NOMO-1 treated with dmso at 0.1 percent for 144 hours (cell line): ENCODE data around the gene ITPRIP.

ENCODE experiments used
- DNase-seq: peaks from one replicate; lab custom pipeline; 2025; ENCODE audit not compliant: unreplicated experiment; lab: John Stamatoyannopoulos, UW

Gene ITPRIP

DNA sequence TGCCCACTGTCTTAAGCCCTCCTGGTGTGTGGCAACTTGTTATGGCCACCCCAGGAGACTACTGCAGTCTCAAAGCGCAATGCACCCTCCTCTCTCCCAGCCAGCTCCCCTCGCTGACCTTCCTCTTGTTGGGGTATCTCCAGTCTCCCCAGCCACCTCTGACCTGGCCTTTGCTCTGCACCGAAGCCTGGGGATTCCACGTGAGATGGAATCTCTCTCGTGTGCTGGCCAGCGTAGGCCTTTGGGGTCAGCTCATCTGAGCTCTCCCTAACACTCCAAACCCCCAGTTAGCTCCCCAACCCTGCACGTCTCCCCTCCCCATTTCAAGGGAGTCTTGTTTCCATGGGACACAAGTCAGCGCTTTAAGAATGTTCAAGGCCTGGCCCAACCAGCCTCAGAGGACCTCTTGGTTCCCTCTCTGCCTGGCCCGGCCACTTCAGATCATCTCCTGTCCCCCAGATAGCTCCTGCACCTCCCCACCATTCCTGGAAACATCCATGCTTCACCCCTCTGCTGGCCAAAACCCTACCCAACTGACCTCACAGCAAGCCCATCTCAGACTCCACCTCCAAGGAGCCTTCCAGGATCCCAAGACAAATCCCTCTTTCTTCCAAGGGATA, 11.2 kb downstream of the ITPRIP start:
- DNase-seq, result no peak

DNA sequence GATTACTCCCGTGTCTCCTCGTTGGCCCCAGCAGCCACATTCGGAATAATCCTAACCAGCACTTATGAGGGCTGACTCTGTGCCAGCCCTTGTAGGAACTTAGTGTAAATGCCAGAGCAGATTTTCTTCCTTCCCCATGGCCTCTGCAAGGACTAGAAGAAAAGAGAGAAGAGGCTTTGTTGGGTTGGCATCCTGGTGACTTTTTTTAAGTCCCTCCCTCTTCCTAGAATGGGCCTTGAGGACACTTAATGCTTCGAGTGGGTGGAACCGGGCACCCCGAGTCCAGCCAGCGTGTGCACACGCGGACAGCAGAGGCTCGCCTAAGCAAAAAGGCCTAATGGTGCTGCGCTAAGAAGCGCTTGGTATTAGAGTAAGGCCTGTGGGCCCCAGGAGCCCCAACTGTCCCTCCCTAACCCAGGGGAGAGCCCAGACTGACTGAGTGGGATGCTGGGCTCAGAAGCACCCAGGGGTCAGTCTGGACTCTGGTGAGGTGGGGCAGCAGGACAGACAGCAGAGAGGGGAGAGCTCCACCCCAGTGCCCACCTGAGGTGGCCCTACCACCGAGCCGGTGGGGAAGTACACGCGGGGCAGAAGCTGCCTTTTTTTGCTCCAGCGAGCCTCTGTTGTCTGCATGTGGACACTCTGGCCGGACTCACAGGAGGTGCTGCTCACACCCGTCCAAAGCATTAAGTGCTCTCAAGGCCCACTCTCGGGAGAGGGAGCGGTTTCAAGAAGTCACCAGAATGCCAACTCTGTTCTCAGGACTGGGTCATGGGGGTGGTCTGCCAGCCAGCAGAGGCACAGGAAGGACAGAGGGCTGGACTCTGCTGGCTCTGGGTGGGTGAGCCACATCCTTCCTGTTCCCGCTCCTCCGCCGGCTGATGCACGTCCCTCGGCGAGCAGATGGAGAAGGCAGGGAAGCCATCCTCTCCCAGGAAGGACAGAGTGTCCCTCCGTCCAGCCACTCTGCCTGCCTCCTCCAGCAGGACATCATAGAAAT, 12.5 kb downstream of the ITPRIP start:
- no peak for DNase-seq

DNA sequence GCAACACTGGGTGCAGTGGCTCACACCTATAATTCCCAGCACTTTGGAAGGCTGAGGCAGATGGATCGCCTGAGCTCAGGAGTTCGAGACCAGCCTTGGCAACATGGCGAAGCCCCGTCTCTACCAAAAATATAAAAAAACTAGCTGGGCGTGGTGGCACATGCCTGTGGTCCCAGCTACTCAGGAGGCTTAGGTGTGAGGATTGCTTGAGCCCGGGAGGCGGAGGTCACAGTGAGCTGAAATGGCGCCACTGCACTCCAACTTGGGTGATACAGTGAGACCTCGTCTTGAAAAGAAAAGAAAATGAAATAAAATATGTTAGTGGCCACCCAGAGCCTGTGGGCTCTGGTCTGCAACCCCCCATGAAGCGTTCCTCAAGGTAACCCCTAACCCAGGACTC, 13.3 kb downstream of the ITPRIP start:
- DNase-seq, result no peak

DNA sequence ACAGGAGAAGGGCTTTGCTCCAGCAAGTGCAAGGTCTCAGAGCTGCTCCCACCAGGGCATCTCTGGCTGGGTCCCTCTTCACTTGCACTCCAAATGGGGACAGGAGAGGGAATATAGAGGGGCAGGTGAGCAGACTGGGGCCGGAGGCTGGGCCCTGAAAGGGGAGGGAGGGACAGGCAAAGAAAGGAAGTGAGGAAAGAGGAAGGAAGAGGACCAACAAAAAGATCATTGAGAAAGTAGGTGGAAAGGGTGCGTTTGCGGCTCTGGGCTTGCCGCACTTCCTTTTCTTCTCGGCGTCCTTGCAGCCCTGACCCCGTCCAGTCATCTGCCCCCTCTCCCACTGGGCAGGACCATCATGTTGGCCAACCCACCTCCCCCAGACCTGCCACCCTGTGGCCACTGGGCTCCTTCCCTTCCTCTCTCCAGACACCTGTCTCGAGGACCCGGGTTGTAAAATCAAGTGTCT, 14.0 kb downstream of the ITPRIP start:
- DNase-seq, result peak; percentile 88

DNA sequence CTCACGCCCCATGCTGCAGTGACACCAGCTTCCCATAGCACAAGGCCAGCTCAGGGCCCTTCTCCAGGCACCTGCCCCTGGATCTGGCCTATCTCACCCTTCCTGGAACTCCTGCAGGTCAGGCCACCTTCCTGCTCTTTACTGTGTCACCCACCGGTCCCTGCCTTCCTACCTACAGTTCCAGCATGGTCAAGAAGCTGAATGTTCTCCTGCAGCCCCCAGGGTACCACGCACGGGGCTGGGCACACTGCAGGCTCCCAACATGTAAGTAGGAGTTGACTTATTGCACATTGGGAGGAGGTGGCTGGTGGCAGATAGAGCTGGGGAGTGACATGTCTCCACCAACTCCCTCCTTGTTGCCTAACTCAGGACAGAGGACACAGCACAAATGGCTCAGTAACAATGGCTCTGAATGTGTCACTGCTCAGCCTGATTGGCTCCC, 14.5 kb downstream of the ITPRIP start:
- no peak for DNase-seq

DNA sequence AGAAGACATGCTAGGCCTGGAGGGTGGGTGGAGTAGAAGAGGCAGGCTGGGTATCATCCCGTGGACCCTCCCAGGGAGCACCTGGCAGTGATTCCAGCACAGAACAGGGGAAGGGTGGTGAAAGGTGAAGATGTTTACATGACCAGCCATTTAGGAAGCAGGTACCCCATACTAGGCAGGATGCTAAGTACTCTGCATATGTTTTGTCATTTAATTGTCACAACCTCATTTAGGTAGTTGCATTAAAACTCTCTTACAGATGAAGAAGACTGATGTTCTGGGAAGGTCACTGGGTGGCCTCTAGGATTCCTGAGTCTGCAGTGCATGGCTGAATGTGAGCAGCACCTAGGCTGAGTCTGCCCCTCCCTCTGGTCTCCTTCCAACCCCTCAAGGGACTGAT, 15.2 kb downstream of the ITPRIP start:
- no peak for DNase-seq

DNA sequence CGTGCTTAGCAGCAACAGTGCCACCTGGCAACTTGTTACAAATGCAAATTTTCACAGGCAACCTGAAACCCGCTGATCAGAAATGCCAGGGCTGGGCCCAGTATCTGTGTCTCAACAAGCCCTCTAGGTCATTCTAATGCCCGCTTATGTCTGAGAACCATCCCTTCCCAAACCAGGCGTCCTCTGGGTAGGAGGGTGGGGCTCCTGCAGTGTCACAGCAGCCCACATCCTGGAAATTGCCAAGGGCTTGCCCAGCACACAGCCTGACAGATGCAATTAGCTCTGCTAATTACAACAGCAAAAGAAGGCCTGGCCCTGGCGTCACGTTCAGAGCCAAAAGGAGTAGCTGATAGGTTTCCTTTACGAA, 15.9 kb downstream of the ITPRIP start:
- DNase-seq, result peak; percentile 68

DNA sequence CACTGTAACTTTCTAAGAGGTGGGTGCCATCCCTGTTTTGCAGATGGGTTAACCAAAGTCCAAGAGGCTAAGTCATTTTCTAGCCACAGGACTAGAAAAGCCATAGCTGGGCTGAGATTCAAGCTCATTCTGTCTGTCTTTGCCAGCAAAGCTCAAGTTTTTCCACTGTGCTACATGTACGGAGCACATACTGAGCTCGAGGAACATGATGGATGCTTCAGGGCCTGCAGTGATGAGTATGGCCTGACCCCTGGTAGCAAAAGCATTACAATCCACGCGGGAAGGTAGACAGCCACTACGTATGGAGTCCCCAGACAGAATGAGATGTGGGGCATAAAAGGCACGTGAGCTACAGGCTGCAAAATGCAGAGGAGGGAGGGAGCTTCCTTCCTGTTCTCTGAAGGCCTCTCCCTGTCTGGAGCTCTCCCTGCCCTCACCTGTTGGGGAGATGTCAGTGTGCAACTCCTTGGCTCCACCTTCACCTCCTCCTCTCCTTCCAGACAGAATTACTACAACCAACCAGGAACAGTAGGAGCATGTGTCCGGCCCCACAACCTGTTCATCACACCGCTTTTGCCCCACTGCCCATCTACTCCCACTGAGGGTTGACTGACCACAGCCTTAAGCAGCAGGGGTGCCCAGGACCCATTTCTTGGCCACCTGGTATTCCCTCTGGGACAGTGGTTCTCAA, 16.4 kb downstream of the ITPRIP start:
- DNase-seq, result no peak

DNA sequence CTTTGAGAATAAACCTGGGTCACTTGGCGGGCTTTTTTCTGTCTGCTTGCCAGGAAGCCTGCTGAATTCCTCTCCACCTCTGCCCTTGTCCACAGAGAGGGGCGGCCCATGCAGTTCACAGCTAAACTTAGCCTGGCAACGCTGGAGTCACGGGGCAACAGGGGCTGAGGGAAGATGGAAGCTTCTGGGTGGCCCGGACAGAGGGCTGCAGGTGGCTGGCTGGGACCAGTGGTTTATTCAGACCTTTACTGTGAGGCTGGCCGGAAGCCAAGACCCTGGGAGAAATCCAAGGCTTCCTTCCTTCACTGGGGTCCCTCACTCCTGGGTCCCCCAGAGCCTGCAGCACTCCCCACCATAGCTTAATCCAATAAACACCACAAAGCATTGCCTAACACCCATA, 17.0 kb downstream of the ITPRIP start:
- no peak for DNase-seq

DNA sequence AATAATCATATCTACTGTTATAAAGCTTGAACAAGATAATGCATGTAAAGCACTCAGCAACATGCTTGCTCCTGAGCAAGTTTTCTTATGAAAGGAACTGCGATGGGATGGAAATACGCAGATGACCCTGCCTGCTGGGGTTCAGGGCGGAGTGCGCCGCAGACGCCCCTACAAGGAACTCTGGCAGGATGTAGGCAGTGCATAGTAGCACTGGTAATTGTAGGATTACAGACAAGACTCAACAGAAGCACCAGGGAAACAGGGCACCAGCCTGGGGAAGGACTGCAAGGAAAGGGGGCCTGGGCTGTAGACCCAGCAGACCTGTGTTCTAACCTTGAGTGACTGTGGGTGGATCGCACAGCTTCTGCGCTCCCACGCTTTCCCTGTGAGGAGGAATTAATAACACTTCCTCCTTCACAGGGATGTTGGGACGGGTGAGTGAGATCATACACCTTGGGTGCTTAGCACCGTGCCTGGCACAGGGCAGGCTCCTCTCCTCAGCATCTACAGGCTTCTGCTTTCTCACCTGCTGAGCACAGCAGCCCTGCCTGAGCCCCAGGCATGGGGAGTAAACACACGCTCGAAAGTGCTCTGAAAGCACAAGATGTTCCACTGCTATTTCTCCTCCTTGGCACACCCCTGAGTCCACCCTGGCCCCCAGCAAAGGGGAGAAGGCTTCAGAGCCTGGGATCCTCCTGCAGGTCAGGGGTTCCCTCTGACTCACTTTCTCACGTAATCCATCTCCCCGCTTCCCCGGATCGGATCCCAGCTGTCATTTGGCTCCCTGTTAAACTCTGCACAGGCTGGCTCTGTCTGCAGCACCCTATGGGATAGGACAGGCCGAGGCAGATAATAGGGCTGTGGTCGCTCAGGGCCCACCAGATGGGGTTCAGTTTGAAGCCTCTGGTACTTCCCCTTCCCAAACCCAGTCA, 19.2 kb downstream of the ITPRIP start:
- DNase-seq, result no peak

DNA sequence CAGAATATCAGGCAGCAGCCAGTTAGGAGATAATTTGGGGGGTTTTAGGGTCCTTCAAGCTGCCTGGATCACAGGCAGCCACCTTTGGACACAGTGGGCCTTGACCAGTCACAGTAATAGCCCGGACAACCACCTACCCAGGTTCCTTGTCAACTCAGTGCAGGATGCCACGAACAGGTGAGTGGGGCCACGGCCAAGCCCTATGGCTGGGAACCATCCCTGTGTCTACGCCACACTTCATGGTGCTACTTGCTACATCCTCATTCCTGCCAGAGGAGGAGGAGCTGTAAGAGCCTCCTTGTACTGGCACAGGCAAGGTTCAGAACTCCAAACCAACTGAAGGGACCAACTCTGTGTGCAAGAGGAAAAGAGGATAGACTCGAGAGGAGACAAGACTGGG, 19.9 kb downstream of the ITPRIP start:
- no peak for DNase-seq

DNA sequence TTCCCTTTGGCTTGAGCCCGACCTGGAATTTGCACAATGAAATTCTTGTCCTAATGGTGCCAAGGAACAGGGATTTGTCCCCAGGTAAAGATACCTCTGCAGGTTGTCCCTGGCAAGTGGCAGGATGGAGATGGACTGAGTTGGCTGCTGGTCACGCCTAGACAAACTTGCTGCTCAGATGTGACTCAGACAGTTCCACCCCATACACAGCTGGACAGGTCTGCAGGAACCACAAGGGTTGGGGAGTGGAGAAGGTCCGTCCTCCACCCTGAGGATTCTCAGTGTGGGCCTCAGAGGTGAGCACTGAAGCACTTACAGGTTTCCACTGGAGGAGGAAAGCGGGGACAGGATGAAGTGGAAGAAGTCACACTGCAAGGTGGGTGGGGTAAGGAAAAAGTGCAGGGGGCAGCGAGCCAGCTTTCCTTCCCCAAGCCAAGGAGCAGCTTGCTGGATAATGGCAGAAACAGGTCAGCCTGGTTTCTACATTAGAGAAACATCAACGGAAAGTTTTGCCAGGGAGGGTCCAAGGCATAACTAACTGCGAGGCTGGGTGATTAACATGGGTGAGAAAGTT, 20.5 kb downstream of the ITPRIP start:
- DNase-seq, result no peak

DNA sequence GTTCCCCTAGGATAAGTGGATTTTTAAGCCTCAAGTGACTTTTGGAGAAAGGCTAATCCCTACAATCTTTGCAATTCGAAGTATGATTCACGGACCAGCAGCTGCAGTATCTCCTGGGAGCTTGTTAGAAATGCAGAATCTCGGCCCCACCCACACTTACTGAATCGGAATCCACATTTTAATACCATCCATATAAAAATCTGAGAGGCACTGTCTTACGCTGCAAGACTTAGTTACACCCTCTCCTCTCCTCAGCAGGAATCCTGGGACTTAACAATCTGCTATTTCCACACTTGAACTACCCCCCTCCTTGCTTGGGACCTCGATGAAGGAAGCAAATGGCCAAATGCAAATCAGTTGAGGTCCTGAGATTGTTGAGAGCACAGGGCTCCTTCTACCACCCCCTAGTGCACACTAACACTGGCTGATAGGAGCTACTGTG, 21.0 kb downstream of the ITPRIP start:
- DNase-seq, result no peak

DNA sequence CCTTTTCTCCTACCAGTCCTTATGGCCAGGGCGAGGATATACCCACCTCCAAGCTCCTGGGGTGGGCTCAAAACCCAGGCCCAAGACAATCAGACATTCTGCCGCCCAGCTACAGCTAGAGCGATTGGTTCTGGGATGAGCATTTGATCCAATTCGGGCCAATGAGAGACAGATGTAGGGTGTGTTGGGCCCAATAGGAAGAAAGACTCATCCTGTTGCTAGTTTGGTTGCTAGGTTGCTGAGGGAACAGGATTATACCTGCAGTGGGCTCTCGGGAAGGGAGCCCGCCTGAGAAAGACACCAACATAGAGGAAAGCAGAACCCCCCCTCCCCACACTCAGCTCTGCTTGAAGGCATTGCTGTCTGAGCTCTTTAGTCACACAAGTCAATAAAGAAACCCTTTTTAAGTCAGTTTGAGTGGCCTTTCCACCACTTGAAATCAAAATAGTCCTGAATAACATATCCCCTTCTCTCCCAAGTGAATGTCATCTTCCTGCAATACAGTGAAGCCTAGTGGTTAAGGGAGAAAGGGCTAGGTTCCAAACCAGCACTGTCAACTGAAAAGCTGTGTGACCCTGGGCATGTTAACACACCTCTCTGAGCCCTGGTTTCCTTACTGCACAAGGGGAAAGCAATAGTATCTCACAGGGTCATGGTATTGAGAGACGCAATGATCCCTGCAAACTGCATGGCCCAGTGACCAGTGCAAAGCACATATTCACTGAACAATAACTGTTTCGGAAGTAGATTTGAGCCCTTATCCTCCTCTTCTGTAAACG, 21.8 kb downstream of the ITPRIP start:
- DNase-seq, result no peak

DNA sequence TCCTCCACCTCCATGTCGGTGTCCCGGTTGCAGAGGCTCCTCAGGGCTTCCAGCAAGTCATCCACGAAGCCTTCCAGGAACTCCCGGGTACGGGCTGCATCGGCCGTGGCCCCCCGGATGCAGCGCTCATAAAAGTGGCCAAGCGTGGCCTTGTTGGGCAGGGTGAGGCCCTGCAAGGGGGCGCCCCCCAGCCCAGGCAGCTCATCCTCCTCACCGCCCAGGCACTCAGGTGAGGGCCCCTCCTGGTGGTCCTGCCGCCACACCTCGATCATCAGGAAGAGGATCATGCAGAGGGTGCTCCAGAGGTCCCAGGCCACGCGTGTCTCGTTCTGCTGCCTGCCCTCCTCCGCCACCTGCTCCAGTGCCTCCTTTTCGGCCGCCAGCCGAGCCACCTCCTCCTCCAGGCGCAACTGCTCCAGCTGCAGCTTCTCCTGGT, 22.8 kb downstream of the ITPRIP start:
- no peak for DNase-seq

DNA sequence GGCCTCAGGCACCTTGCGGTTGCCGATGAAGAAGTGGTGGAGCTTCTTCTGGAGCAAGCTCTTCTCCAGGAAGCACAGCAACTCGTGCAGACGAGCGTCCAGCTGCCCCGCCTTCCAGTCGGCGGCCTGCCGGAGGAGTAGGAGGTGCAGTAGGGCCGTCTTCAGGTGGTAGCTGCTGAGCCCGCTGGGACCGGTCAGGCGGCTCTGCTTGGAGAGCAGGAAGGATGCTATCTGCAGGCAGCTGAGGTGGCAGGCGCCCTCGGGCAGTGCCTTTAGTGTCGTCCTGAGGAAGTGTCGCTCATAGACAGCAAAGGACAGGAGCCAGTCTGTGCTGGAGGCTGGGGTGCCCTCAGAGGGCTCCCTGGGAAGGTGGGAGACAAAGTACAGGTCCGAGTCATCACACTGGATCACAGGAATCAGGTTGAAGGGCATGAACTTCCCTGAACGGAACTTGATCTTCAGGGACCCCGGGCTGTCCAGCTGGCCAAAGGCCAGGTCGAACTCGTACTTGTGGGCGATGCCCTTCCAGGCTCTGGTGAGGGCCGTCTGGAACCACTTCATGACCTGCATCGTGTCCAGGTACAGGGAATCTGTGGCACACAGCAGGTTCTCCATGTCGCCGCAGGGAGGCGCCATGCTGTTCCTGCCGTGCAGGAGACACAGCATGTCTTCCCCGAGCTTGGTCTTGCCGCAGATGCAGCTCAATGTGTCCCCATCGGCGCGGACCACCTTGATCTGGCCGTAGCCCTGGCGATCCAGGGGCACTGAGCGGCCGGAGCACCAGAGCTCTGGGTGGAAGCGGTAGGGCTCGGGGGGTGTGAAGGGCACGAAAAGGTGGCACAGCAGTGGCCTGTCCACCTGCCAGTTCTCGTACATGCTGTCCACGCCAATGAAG, 23.4 kb downstream of the ITPRIP start:
- no peak for DNase-seq

DNA sequence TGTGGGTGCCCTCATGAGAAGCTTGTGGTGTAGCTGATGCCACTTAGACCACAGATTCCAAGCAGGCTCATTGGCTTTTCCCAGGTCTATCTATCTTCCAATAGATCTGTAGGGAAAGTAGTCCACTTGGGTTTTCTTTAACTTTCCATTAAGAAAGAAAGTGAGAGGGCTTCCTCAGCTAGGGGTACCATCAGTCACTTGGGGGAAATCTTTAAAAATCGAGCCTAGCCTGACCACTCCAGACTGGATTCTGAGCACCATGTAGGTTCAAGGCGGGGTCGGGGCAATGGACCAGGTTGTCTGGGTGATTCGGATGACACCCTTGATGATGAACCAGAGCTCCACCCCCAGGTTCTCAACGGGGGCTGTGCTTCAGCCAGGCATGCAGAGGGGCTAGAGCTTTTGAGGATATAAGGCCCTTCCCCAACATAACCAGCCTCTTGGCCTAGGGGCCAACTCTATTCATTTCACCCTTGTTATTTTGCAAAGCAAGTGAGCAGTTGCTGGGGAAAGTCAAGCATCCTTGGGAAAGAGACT, 27.0 kb downstream of the ITPRIP start:
- no peak for DNase-seq
